ENCODE measurements around the gene NKX6-2. TPM values are rescaled to one million over a fixed set of nuclear protein-coding genes. Genes with fewer than 3 reads are reported as not detected.

NKX6-2 gene
- total RNA-seq, 2 experiments from 2014 or later, result not detected

- Mint-ChIP-seq H3K36me3 (ENCODE audit: low read depth) (peaks cover 22% of the 10 kb centered on the region), H3K4me3 (no peak overlapping the region), H3K27ac (no peak overlapping the region), H3K9me3 (ENCODE audit: low read depth) (no peaks in the 10 kb centered on the region), H3K4me1 (no peaks in the 10 kb centered on the region), H3K27me3 (peaks cover 9% of the 10 kb centered on the region)
- ChIA-PET CTCF (no interaction called here), POLR2A (no interaction called here)
- intact Hi-C loops (cut with DNase I, micrococcal nuclease), result loop anchor here (10.0 kb wide), 2 partner anchors 129 to 451 kb away; partner anchors contain the start of genes UTF1 (in 1 of the 2) and VENTX (in 1 of the 2)
- ATAC-seq (no peak), DNase-seq (no peak)
These were observed 1.7 kb downstream of the NKX6-2 start for GRCh38 chr10:132783940-132784865.

GRCh38 chr10:132783165-132783939 is 2.6 kb downstream of the NKX6-2 start:
- Mint-ChIP-seq H3K4me1 (no peaks in the 10 kb centered on the region), H3K27me3 (peaks cover 6% of the 10 kb centered on the region), H3K9me3 (ENCODE audit: low read depth) (no peaks in the 10 kb centered on the region), H3K36me3 (ENCODE audit: low read depth) (peaks cover 22% of the 10 kb centered on the region), H3K27ac (no peak overlapping the region), H3K4me3 (no peak overlapping the region)
- POLR2A ChIA-PET, result no interaction called here
- ATAC-seq, result no peak
- DNase-seq, result no peak
- CTCF ChIA-PET, result no interaction called here
- intact Hi-C loops (cut with DNase I, micrococcal nuclease), result loop anchor here (10.0 kb wide), 2 partner anchors 129 to 451 kb away; partner anchors contain the start of genes UTF1 (in 1 of the 2) and VENTX (in 1 of the 2)

- CTCF ChIA-PET, result no interaction called here
- POLR2A ChIA-PET, result no interaction called here
- Mint-ChIP-seq H3K27me3 (peaks cover 6% of the 10 kb centered on the region), H3K9me3 (ENCODE audit: low read depth) (no peaks in the 10 kb centered on the region), H3K36me3 (ENCODE audit: low read depth) (peaks cover 25% of the 10 kb centered on the region), H3K4me1 (no peaks in the 10 kb centered on the region), H3K4me3 (no peak overlapping the region), H3K27ac (no peak overlapping the region)
- no peak for DNase-seq
- ATAC-seq, result no peak
- intact Hi-C loops (cut with DNase I, micrococcal nuclease), result loop anchor here (10.0 kb wide), 2 partner anchors 127 to 453 kb away; partner anchors contain the start of genes UTF1 (in 1 of the 2) and VENTX (in 1 of the 2)
These were observed 4.4 kb downstream of the NKX6-2 start for GRCh38 chr10:132781556-132781955.

- POLR2A ChIA-PET, result no interaction called here
- Mint-ChIP-seq H3K4me1 (no peaks in the 10 kb centered on the region), H3K9me3 (ENCODE audit: low read depth) (no peaks in the 10 kb centered on the region), H3K27ac (no peak overlapping the region), H3K27me3 (peaks cover 6% of the 10 kb centered on the region), H3K36me3 (ENCODE audit: low read depth) (peaks cover 25% of the 10 kb centered on the region), H3K4me3 (no peak overlapping the region)
- DNase-seq, result no peak
- CTCF ChIA-PET, result no interaction called here
- no peak for ATAC-seq
- intact Hi-C loops (cut with DNase I, micrococcal nuclease), result loop anchor here (10.0 kb wide), 2 partner anchors 126 to 454 kb away; partner anchors contain the start of genes UTF1 (in 1 of the 2) and VENTX (in 1 of the 2)
These were observed 5.6 kb downstream of the NKX6-2 start for GRCh38 chr10:132780356-132780755.

- H3K36me3 Mint-ChIP-seq (ENCODE audit: low read depth), result peaks cover 25% of the 10 kb centered on the region
- CTCF ChIA-PET, result no interaction called here
- no peak for DNase-seq
- no peak overlapping the region for H3K4me3 Mint-ChIP-seq
- peaks cover 6% of the 10 kb centered on the region for H3K27me3 Mint-ChIP-seq
- no peak overlapping the region for H3K27ac Mint-ChIP-seq
- ATAC-seq, result no peak
- no peaks in the 10 kb centered on the region for H3K4me1 Mint-ChIP-seq
- intact Hi-C loops (cut with DNase I, micrococcal nuclease), result loop anchor here (10.0 kb wide), 2 partner anchors 125 to 455 kb away; partner anchors contain the start of genes UTF1 (in 1 of the 2) and VENTX (in 1 of the 2)
- POLR2A ChIA-PET, result no interaction called here
- no peaks in the 10 kb centered on the region for H3K9me3 Mint-ChIP-seq (ENCODE audit: low read depth)
These were observed 6.2 kb downstream of the NKX6-2 start for GRCh38 chr10:132779549-132780294.

- DNase-seq (no peak), ATAC-seq (no peak)
- intact Hi-C loops (cut with DNase I, micrococcal nuclease), result no loop called here
- no peaks in the 10 kb centered on the region for H3K9me3 Mint-ChIP-seq (ENCODE audit: low read depth)
- H3K27me3 Mint-ChIP-seq, result no peaks in the 10 kb centered on the region
- ChIA-PET CTCF (no interaction called here), POLR2A (no interaction called here)
- peaks cover 25% of the 10 kb centered on the region for H3K36me3 Mint-ChIP-seq (ENCODE audit: low read depth)
- no peak overlapping the region for H3K4me3 Mint-ChIP-seq
- H3K27ac Mint-ChIP-seq, result no peak overlapping the region
- H3K4me1 Mint-ChIP-seq, result no peaks in the 10 kb centered on the region
These were observed 8.5 kb downstream of the NKX6-2 start for GRCh38 chr10:132777441-132777840.

- DNase-seq, result no peak
- no peaks in the 10 kb centered on the region for H3K4me1 Mint-ChIP-seq
- no peak for ATAC-seq
- no peaks in the 10 kb centered on the region for H3K27me3 Mint-ChIP-seq
- H3K9me3 Mint-ChIP-seq (ENCODE audit: low read depth), result no peaks in the 10 kb centered on the region
- ChIA-PET CTCF (no interaction called here), POLR2A (no interaction called here)
- no peak overlapping the region for H3K27ac Mint-ChIP-seq
- intact Hi-C loops (cut with DNase I, micrococcal nuclease), result no loop called here
- H3K4me3 Mint-ChIP-seq, result no peak overlapping the region
- H3K36me3 Mint-ChIP-seq (ENCODE audit: low read depth), result peaks cover 20% of the 10 kb centered on the region
These were observed 9.1 kb downstream of the NKX6-2 start for GRCh38 chr10:132776821-132777220.

- Mint-ChIP-seq H3K27me3 (no peaks in the 10 kb centered on the region), H3K9me3 (ENCODE audit: low read depth) (no peaks in the 10 kb centered on the region), H3K4me1 (no peaks in the 10 kb centered on the region), H3K4me3 (no peak overlapping the region), H3K27ac (no peak overlapping the region), H3K36me3 (ENCODE audit: low read depth) (peaks cover 15% of the 10 kb centered on the region)
- CTCF ChIA-PET, result no interaction called here
- intact Hi-C loops (cut with DNase I, micrococcal nuclease), result no loop called here
- no peak for ATAC-seq
- DNase-seq, result no peak
- POLR2A ChIA-PET, result no interaction called here
These were observed 9.8 kb downstream of the NKX6-2 start for GRCh38 chr10:132776186-132776585.

- intact Hi-C loops (cut with DNase I, micrococcal nuclease), result no loop called here
- Mint-ChIP-seq H3K27ac (no peak overlapping the region), H3K4me3 (no peak overlapping the region), H3K36me3 (ENCODE audit: low read depth) (peaks cover 15% of the 10 kb centered on the region), H3K27me3 (no peaks in the 10 kb centered on the region), H3K4me1 (no peaks in the 10 kb centered on the region), H3K9me3 (ENCODE audit: low read depth) (no peaks in the 10 kb centered on the region)
- POLR2A ChIA-PET, result no interaction called here
- CTCF ChIA-PET, result interaction anchor here (0.6 kb wide), 1 partner anchor 23 kb away, joined by 3 read pairs; no protein-coding TSS in a partner anchor
- ATAC-seq (no peak), DNase-seq (no peak)
These were observed 10.8 kb downstream of the NKX6-2 start for GRCh38 chr10:132774902-132775863.

- Mint-ChIP-seq H3K4me3 (no peak overlapping the region), H3K36me3 (ENCODE audit: low read depth) (peaks cover 11% of the 10 kb centered on the region), H3K4me1 (no peaks in the 10 kb centered on the region), H3K27ac (no peak overlapping the region), H3K9me3 (ENCODE audit: low read depth) (no peaks in the 10 kb centered on the region), H3K27me3 (no peaks in the 10 kb centered on the region)
- ATAC-seq (no peak), DNase-seq (no peak)
- CTCF ChIA-PET, result interaction anchor here (0.6 kb wide), 1 partner anchor 24 kb away, joined by 3 read pairs; no protein-coding TSS in a partner anchor
- POLR2A ChIA-PET, result no interaction called here
- intact Hi-C loops (cut with DNase I, micrococcal nuclease), result no loop called here
These were observed 11.6 kb downstream of the NKX6-2 start for GRCh38 chr10:132774181-132774901.

Data from activated CD4-positive, alpha-beta T cell treated with anti-CD3 and anti-CD28 coated beads for 36 hours (primary cell).